Uterus (tissue), 2 donors: ENCODE data around the gene GUCY1A1.

Source experiments
- POLR2A ChIP-seq, 2 donors: fragments of 450-650 bp; IDR thresholded peaks; one replicate each; pipeline ENCODE4 v1.6.1; 2016; ENCODE audit warnings: antibody characterized with exemption in 2 of 2, mild to moderate bottlenecking in 1 of 2, moderate library complexity in 1 of 2
- TF ChIP-seq, protein P1 (sequence below), 4 experiments: fragments of 200-600 bp in 2 of 4; fragments of 450-650 bp in 2 of 4; sonication (generic) in 2 of 4; IDR thresholded peaks; one replicate each; pipeline ENCODE4 v1.5.1; 2016 to 2019; ENCODE audit warnings: antibody characterized with exemption in 4 of 4, mild to moderate bottlenecking in 2 of 4, moderate library complexity in 1 of 4

DNA sequence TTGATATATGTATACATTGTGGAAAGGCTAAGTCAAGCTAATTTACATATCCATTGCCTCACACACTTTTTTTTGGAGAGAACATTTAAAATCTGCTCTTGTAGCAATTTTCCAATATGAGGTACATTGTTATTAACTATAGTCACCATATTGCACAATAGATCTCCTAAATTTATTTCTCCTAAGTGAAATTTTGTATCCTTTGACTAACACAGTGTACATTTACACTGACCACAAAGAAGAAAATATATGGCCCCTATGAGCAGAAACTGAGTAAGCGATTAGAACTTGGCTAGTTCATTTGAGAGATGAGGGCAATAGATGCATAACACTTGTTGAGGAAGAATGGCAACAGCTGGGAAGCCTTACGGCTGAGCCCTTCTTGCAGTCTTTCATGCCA, 71.9 kb downstream of the GUCY1A1 start:
- TF ChIP-seq, protein P1, sequence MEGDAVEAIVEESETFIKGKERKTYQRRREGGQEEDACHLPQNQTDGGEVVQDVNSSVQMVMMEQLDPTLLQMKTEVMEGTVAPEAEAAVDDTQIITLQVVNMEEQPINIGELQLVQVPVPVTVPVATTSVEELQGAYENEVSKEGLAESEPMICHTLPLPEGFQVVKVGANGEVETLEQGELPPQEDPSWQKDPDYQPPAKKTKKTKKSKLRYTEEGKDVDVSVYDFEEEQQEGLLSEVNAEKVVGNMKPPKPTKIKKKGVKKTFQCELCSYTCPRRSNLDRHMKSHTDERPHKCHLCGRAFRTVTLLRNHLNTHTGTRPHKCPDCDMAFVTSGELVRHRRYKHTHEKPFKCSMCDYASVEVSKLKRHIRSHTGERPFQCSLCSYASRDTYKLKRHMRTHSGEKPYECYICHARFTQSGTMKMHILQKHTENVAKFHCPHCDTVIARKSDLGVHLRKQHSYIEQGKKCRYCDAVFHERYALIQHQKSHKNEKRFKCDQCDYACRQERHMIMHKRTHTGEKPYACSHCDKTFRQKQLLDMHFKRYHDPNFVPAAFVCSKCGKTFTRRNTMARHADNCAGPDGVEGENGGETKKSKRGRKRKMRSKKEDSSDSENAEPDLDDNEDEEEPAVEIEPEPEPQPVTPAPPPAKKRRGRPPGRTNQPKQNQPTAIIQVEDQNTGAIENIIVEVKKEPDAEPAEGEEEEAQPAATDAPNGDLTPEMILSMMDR (IDR thresholded peaks at IDR 0.05) = no peak
- no peak for TF ChIP-seq POLR2A (IDR thresholded peaks at IDR 0.05)
